Stomach (tissue), 9 donors: ENCODE results near the gene NEDD4L. TPM values are rescaled to one million over a fixed set of nuclear protein-coding genes. Genes with fewer than 3 reads are reported as not detected.

Source experiments
- DNase-seq, 2 donors: peaks; one replicate each; pipeline versions ENCODE4 v3.0.0 to v3.0.0-alpha.2; 2013 to 2019
- H3K27ac ChIP-seq, 5 donors: fragments of 200-600 bp in 4 of 5; sonication (generic) in 4 of 5; one replicate each; pipeline ENCODE4 v1.5.1; 2013 to 2019; ENCODE audit warnings: mild to moderate bottlenecking in 1 of 5, moderate library complexity in 1 of 5
- H3K27me3 ChIP-seq, 3 donors: fragments of 200-600 bp; sonication (generic); one replicate each; pipeline ENCODE4 v1.5.1; 2017 to 2019; ENCODE audit warnings: mixed run types in 1 of 3
- H3K36me3 ChIP-seq, 4 donors: fragments of 200-600 bp; sonication (generic); 1 replicate in 3 of 4; 2 replicates in 1 of 4; pipeline ENCODE4 v1.5.1; 2016 to 2019
- H3K4me1 ChIP-seq, 4 donors: fragments of 200-600 bp; sonication (generic); one replicate each; pipeline ENCODE4 v1.5.1; 2016 to 2019
- H3K4me3 ChIP-seq, 4 donors: fragments of 200-600 bp; sonication (generic) in 3 of 4; one replicate each; pipeline ENCODE4 v1.5.1; 2016 to 2019; ENCODE audit warnings: mild to moderate bottlenecking in 1 of 4
- H3K9me3 ChIP-seq, 4 donors: fragments of 200-600 bp; sonication (generic); one replicate each; pipeline ENCODE4 v1.5.1; 2016 to 2019
- CTCF ChIP-seq, 7 experiments: fragments of 450-650 bp in 4 of 7; fragments of 200-600 bp in 3 of 7; sonication (generic) in 3 of 7; IDR thresholded peaks; one replicate each; pipeline ENCODE4 v1.5.1; 2016 to 2019; ENCODE audit warnings: antibody characterized with exemption in 7 of 7, control low read depth in 2 of 7, mild to moderate bottlenecking in 1 of 7
- EP300 ChIP-seq: sonication (generic); formaldehyde crosslinking; IDR thresholded peaks from one replicate; pipeline ENCODE4 v1.6.1; 2017; ENCODE audit warnings: antibody characterized with exemption
- POLR2A ChIP-seq, 4 donors: fragments of 450-650 bp; IDR thresholded peaks; one replicate each; pipeline ENCODE4 v1.6.1; 2016; ENCODE audit warnings: antibody characterized with exemption in 4 of 4, control low read depth in 2 of 4, mild to moderate bottlenecking in 1 of 4, moderate library complexity in 1 of 4
- POLR2AphosphoS5 ChIP-seq, 3 donors: sonication (generic); formaldehyde crosslinking; IDR thresholded peaks; one replicate each; pipeline ENCODE4 v1.6.1; 2016; ENCODE audit warnings: antibody characterized with exemption in 3 of 3
- WGBS, 5 donors: extraction: QIAGEN DNeasy Blood & Tissue Kit in 3 of 5; methylation state at CpG; one replicate each; pipeline versions ENCODE4 v1.1.5 to v1.1.7; 2013 to 2018; 5-methylcytosine and 5-hydroxymethylcytosine counted together
- intact Hi-C: fragments of 100-400 bp; cut with DNase I; formaldehyde crosslinking; loops from one replicate; pipeline ENCODE4 v1.15.1; 2023; ENCODE audit warnings: low total_unique reads
- polyA plus RNA-seq, 3 donors: library from polyadenylated mRNA; stranded (reverse); fragments of 200-250 nt; gene quantifications; one replicate each; pipeline ENCODE4 v1.2.3, GENCODE V29; 2013
- total RNA-seq, 5 donors: library from RNA; depleted of rRNA; stranded (reverse); fragments of >200 nt; gene quantifications; one replicate each; pipeline versions ENCODE4 v1.1.0 to v1.2.3, GENCODE V29; 2014 to 2016
- donor health status: healthy with polysubstance abuse.
- donor health status: Bipolar disorder and iron deficiency.
- donor health status: healthy.

Gene NEDD4L
- total and polyA plus RNA-seq, 8 donors, result 46.1 to 315 (median 129) TPM

- WGBS, 5 donors, result 89 to 93% (median 92%) methylated on average over 14 of the region's 14 CpGs
- intact Hi-C loops, result loop anchor here (5.0 kb wide), 1 partner anchor 51 kb away; no protein-coding TSS in a partner anchor
- no peaks in the 10 kb centered on the region for H3K27me3 ChIP-seq
- DNase-seq, result no peak
- TF ChIP-seq CTCF (IDR thresholded peaks at IDR 0.05) (no peak), POLR2AphosphoS5 (IDR thresholded peaks at IDR 0.05) (no peak), EP300 (no peak)
- peaks cover 0 to 34% (median 4%) of the 10 kb centered on the region in 4 donors for H3K4me1 ChIP-seq
- peaks cover 27 to 100% (median 94%) of the 10 kb centered on the region in 4 donors for H3K36me3 ChIP-seq
- no peak overlapping the region for H3K4me3 ChIP-seq
- H3K27ac ChIP-seq, result no peak overlapping the region
- no peaks in the 10 kb centered on the region for H3K9me3 ChIP-seq
These were observed 344.7 kb downstream of the NEDD4L start for GRCh38 chr18:58388736-58389135.

- Histone ChIP-seq H3K36me3 (peaks cover 33 to 100% (median 94%) of the 10 kb centered on the region in 4 donors), H3K27ac (no peak overlapping the region), H3K4me3 (no peak overlapping the region), H3K27me3 (no peaks in the 10 kb centered on the region), H3K9me3 (no peaks in the 10 kb centered on the region), H3K4me1 (peaks cover 0 to 34% (median 4%) of the 10 kb centered on the region in 4 donors)
- TF ChIP-seq POLR2AphosphoS5 (IDR thresholded peaks at IDR 0.05) (no peak), EP300 (no peak), POLR2A (IDR thresholded peaks at IDR 0.05) (no peak), CTCF (IDR thresholded peaks at IDR 0.05) (no peak)
- no peak for DNase-seq
- intact Hi-C loops, result loop anchor here (5.0 kb wide), 1 partner anchor 52 kb away; no protein-coding TSS in a partner anchor
- WGBS, 5 donors, result 77 to 94% (median 89%) methylated on average over 2 of the region's 2 CpGs
These were observed 345.7 kb downstream of the NEDD4L start for GRCh38 chr18:58389745-58390144.

GRCh38 chr18:58390399-58390798 lies 346.4 kb downstream of the NEDD4L start:
- TF ChIP-seq EP300 (no peak), POLR2AphosphoS5 (IDR thresholded peaks at IDR 0.05) (no peak), POLR2A (IDR thresholded peaks at IDR 0.05) (no peak), CTCF (IDR thresholded peaks at IDR 0.05) (no peak)
- H3K4me1 ChIP-seq, result peaks cover 0 to 34% (median 4%) of the 10 kb centered on the region in 4 donors
- H3K27me3 ChIP-seq, result no peaks in the 10 kb centered on the region
- H3K9me3 ChIP-seq, result no peaks in the 10 kb centered on the region
- WGBS, 5 donors, result 93 to 96% (median 94%) methylated on average over 9 of the region's 9 CpGs
- no peak overlapping the region for H3K4me3 ChIP-seq
- DNase-seq, result no peak
- intact Hi-C loops, result no loop called here
- peaks cover 29 to 100% (median 92%) of the 10 kb centered on the region in 4 donors for H3K36me3 ChIP-seq
- no peak overlapping the region for H3K27ac ChIP-seq

- Histone ChIP-seq H3K9me3 (no peaks in the 10 kb centered on the region), H3K27ac (peak overlapping the region in 2 of 5 donors; percentile 15 to 61), H3K4me1 (peaks cover 0 to 34% (median 4%) of the 10 kb centered on the region in 4 donors), H3K4me3 (no peak overlapping the region), H3K36me3 (peaks cover 26 to 99% (median 91%) of the 10 kb centered on the region in 4 donors), H3K27me3 (no peaks in the 10 kb centered on the region)
- intact Hi-C loops, result no loop called here
- DNase-seq, result peak in 1 of 2 donors; percentile 70
- WGBS, 5 donors, result 60 to 81% (median 73%) methylated on average over 1 of the region's 1 CpG
- TF ChIP-seq POLR2A (IDR thresholded peaks at IDR 0.05) (no peak), POLR2AphosphoS5 (IDR thresholded peaks at IDR 0.05) (peak in 2 of 3 donors; percentile 6 to 35)
These were observed 347.3 kb downstream of the NEDD4L start for GRCh38 chr18:58391231-58391825.

GRCh38 chr18:58391932-58392323 lies 347.9 kb downstream of the NEDD4L start:
- H3K9me3 ChIP-seq, result no peaks in the 10 kb centered on the region
- H3K4me3 ChIP-seq, result no peak overlapping the region
- peaks cover 20 to 99% (median 89%) of the 10 kb centered on the region in 4 donors for H3K36me3 ChIP-seq
- peak overlapping the region in 2 of 5 donors; percentile 15 to 61 for H3K27ac ChIP-seq
- no peaks in the 10 kb centered on the region for H3K27me3 ChIP-seq
- WGBS, 5 donors, result 77 to 85% (median 84%) methylated on average over 8 of the region's 8 CpGs
- H3K4me1 ChIP-seq, result peaks cover 0 to 34% (median 4%) of the 10 kb centered on the region in 4 donors
- no peak for TF ChIP-seq CTCF (IDR thresholded peaks at IDR 0.05)
- no peak for TF ChIP-seq EP300
- no peak for TF ChIP-seq POLR2AphosphoS5 (IDR thresholded peaks at IDR 0.05)
- TF ChIP-seq POLR2A (IDR thresholded peaks at IDR 0.05), result no peak
- intact Hi-C loops, result no loop called here
- DNase-seq, result no peak
